ENCODE measurements around the gene CD33. TPM values are rescaled to one million over a fixed set of nuclear protein-coding genes. Genes with fewer than 3 reads are reported as not detected.

Gene CD33
- total and polyA plus RNA-seq, 9 of the 15 experiments (the other 6 are each of a cell fraction or from before 2014, with no cell fraction given) = 36.1 to 88.6 (median 49.6) TPM

DNA sequence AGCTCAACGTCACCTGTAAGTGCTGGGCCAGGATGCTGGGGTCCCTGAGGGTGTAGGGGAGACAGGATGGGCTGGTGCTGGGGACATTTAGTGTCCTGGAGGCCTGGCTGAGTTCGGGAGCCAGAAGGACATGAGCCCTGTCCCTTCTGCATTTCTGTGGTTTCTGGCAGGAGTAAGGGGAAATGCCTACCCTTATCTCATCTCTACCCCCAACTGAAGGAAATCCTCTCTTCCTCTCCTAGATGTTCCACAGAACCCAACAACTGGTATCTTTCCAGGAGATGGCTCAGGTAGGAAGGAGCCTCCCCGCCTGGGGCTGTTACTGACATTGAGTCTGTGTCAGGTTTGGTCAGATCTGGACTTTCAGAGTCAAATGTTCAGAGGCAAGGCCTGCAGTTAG is 1.2 kb downstream of the CD33 start:
- Histone ChIP-seq H3K36me3 (ENCODE audit: control insufficient read depth, insufficient read depth, low read length) (no peaks in the 10 kb centered on the region; the same call in 2 of the 3 replicates), H3K27me3 (ENCODE audit: control insufficient read depth in 2 of 2, insufficient read depth in 2 of 2, low read length in 2 of 2) (no peaks in the 10 kb centered on the region), H4K20me1 (replicated peaks; ENCODE audit: control insufficient read depth, insufficient read depth, low read length) (no peaks in the 10 kb centered on the region), H2AFZ (ENCODE audit: low read depth, low read length) (peak overlapping the region; percentile 43; the same call in 1 of the 2 replicates), H3K4me2 (ENCODE audit: insufficient read depth, low read length) (peak overlapping the region; percentile 80), H3K4me3 (peak overlapping the region; percentile 49), H3K9me3 (replicated peaks; ENCODE audit: control insufficient read depth, insufficient read depth, low read depth, low read length) (peaks cover 3% of the 10 kb centered on the region; the same call in 1 of the 2 replicates), H3K27ac (ENCODE audit: extremely low read depth, low read depth, low read length) (no peak overlapping the region), H3K9me1 (ENCODE audit: control insufficient read depth, insufficient read depth, low read length) (no peaks in the 10 kb centered on the region), H3K9ac (ENCODE audit: insufficient read depth in 1 of 2, low read depth in 2 of 2, low read length in 2 of 2) (peak overlapping the region; percentile 46 to 87; a peak in 3 of 4 replicates), H3K79me2 (ENCODE audit: control insufficient read depth, insufficient read depth, low read length) (peaks cover 10% of the 10 kb centered on the region), H3K4me1 (replicated peaks in 1 of 2; ENCODE audit: control insufficient read depth in 2 of 2, insufficient read depth in 2 of 2, low read length in 2 of 2) (peaks cover 18 to 19% of the 10 kb centered on the region in 2 experiments)
- FAIRE-seq = no peak
- peak; percentile 10; the same call in 2 of the 3 replicates for ATAC-seq
- peak in 2 of 4 experiments; percentile 15 to 24 for DNase-seq (ENCODE audit: extremely low read depth in 1 of 4, low spot score in 3 of 4)
- in situ Hi-C loops (cut with MboI) (no loop called here), intact Hi-C loops (cut with micrococcal nuclease) (no loop called here)
- CTCF ChIA-PET (ENCODE audit: low intra/inter-chr PET ratio) = no interaction called here
- POLR2A ChIA-PET = interaction anchor here (1.0 kb wide), 1 partner anchor 10 kb away, joined by 3 read pairs; no protein-coding TSS in a partner anchor
- 17% methylated on average over 3 of the region's 3 CpGs for WGBS (ENCODE audit: insufficient coverage, low coverage, missing lambda C conversion rate)
- BruUV-seq (replicated peaks) = no TSS peak
- TF ChIP-seq, protein P1, sequence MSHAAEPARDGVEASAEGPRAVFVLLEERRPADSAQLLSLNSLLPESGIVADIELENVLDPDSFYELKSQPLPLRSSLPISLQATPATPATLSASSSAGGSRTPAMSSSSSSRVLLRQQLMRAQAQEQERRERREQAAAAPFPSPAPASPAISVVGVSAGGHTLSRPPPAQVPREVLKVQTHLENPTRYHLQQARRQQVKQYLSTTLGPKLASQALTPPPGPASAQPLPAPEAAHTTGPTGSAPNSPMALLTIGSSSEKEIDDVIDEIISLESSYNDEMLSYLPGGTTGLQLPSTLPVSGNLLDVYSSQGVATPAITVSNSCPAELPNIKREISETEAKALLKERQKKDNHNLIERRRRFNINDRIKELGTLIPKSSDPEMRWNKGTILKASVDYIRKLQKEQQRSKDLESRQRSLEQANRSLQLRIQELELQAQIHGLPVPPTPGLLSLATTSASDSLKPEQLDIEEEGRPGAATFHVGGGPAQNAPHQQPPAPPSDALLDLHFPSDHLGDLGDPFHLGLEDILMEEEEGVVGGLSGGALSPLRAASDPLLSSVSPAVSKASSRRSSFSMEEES (CRISPR knock-in tag; IDR thresholded peaks at IDR 0.05) = no peak
- TF ChIP-seq PURB (CRISPR knock-in tag; IDR thresholded peaks at IDR 0.05; ENCODE audit: low read depth) (no peak), NCOA6 (IDR thresholded peaks at IDR 0.05) (no peak), ZNF766 (CRISPR knock-in tag; conservative IDR thresholded peaks at IDR 0.05) (peak; percentile 50; the same call in 1 of the 2 replicates), SMARCC2 (IDR thresholded peaks at IDR 0.05; ENCODE audit: low read depth) (no peak), EHMT2 (IDR thresholded peaks at IDR 0.05) (no peak), CTBP1 (IDR thresholded peaks at IDR 0.05; ENCODE audit: borderline replicate concordance) (peak; percentile 68), ZZZ3 (IDR thresholded peaks at IDR 0.05) (no peak), BHLHE40 (IDR thresholded peaks at IDR 0.05; ENCODE audit: low read length) (no peak), EP300 (IDR thresholded peaks at IDR 0.05; ENCODE audit: low read length) (0 out of 2 replicates have a peak, but pooled peaks have one; percentile 15), CBX3 (IDR thresholded peaks at IDR 0.05; ENCODE audit: borderline replicate concordance in 1 of 2, low read length in 2 of 2) (no peak), FOXP1 (CRISPR knock-in tag; IDR thresholded peaks at IDR 0.05) (no peak), XRCC4 (IDR thresholded peaks at IDR 0.05; ENCODE audit: extremely low read depth, insufficient read depth, insufficient read length) (no peak), SPI1 (IDR thresholded peaks at IDR 0.05; ENCODE audit: borderline replicate concordance, low read depth, low read length) (peak; percentile 63; the same call in 1 of the 2 replicates), ZNF24 (IDR thresholded peaks at IDR 0.05) (no peak), MTA1 (IDR thresholded peaks at IDR 0.05; ENCODE audit: borderline replicate concordance) (no peak)
- TF ChIP-seq, protein P2, sequence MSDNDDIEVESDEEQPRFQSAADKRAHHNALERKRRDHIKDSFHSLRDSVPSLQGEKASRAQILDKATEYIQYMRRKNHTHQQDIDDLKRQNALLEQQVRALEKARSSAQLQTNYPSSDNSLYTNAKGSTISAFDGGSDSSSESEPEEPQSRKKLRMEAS (CRISPR knock-in tag; IDR thresholded peaks at IDR 0.05) = 0 out of 2 replicates have a peak, but pooled peaks have one; percentile 5
- TF ChIP-seq, protein P3, sequence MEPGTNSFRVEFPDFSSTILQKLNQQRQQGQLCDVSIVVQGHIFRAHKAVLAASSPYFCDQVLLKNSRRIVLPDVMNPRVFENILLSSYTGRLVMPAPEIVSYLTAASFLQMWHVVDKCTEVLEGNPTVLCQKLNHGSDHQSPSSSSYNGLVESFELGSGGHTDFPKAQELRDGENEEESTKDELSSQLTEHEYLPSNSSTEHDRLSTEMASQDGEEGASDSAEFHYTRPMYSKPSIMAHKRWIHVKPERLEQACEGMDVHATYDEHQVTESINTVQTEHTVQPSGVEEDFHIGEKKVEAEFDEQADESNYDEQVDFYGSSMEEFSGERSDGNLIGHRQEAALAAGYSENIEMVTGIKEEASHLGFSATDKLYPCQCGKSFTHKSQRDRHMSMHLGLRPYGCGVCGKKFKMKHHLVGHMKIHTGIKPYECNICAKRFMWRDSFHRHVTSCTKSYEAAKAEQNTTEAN (CRISPR knock-in tag; IDR thresholded peaks at IDR 0.05) = no peak
- TF ChIP-seq, protein P4, sequence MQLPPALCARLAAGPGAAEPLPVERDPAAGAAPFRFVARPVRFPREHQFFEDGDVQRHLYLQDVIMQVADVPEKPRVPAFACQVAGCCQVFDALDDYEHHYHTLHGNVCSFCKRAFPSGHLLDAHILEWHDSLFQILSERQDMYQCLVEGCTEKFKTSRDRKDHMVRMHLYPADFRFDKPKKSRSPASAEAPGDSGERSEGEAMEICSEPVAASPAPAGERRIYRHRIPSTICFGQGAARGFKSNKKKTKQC (CRISPR knock-in tag; IDR thresholded peaks at IDR 0.05) = no peak
- TF ChIP-seq, protein P5, sequence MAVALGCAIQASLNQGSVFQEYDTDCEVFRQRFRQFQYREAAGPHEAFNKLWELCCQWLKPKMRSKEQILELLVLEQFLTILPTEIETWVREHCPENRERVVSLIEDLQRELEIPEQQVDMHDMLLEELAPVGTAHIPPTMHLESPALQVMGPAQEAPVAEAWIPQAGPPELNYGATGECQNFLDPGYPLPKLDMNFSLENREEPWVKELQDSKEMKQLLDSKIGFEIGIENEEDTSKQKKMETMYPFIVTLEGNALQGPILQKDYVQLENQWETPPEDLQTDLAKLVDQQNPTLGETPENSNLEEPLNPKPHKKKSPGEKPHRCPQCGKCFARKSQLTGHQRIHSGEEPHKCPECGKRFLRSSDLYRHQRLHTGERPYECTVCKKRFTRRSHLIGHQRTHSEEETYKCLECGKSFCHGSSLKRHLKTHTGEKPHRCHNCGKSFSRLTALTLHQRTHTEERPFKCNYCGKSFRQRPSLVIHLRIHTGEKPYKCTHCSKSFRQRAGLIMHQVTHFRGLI (CRISPR knock-in tag; IDR thresholded peaks at IDR 0.05) = no peak
